Progenitor cell of endocrine pancreas (in vitro differentiated cells): ENCODE results near the gene ADK. TPM values are rescaled to one million over a fixed set of nuclear protein-coding genes. Genes with fewer than 3 reads are reported as not detected.
"Not testable (repeated sequence)": the region's sequence is repeated elsewhere in the genome, so short reads cannot be mapped to it uniquely, and the experiment has no call there.

ENCODE experiments used
- DNase-seq: peaks from one replicate; pipeline ENCODE4 v3.0.0; 2021; ENCODE audit warnings: low spot score; ENCODE audit not compliant: unreplicated experiment
- H3K27ac Mint-ChIP-seq: 2 replicates; pipeline ENCODE4 v1.8.0; 2021; ENCODE audit warnings: mild to moderate bottlenecking, moderate library complexity, mixed read lengths
- H3K27me3 Mint-ChIP-seq: 2 replicates; pipeline ENCODE4 v1.8.0; 2021; ENCODE audit warnings: mixed read lengths
- H3K36me3 Mint-ChIP-seq: 2 replicates; pipeline ENCODE4 v1.8.0; 2022; ENCODE audit warnings: mixed read lengths; ENCODE audit not compliant: insufficient read depth
- H3K4me1 Mint-ChIP-seq: 2 replicates; pipeline ENCODE4 v1.8.0; 2021; ENCODE audit warnings: low read depth, mixed read lengths
- H3K4me3 Mint-ChIP-seq: 2 replicates; pipeline ENCODE4 v1.8.0; 2021; ENCODE audit warnings: low read depth, mild to moderate bottlenecking, moderate library complexity, mixed read lengths
- H3K9me3 Mint-ChIP-seq: 2 replicates; pipeline ENCODE4 v1.8.0; 2021; ENCODE audit warnings: low read depth, mixed read lengths
- CTCF ChIP-seq: fragments of 200-600 bp; sonication (generic); IDR thresholded peaks from one replicate; pipeline ENCODE4 v1.5.0; 2021; ENCODE audit warnings: antibody characterized with exemption, mild to moderate bottlenecking; ENCODE audit not compliant: unreplicated experiment
- total RNA-seq: library from RNA; stranded (reverse); gene quantifications from 2 replicates; pipeline ENCODE4 v1.2.1, GENCODE V29; 2021

Gene ADK
- total RNA-seq, 1 donor from 2014 or later: 20.7 TPM

DNA sequence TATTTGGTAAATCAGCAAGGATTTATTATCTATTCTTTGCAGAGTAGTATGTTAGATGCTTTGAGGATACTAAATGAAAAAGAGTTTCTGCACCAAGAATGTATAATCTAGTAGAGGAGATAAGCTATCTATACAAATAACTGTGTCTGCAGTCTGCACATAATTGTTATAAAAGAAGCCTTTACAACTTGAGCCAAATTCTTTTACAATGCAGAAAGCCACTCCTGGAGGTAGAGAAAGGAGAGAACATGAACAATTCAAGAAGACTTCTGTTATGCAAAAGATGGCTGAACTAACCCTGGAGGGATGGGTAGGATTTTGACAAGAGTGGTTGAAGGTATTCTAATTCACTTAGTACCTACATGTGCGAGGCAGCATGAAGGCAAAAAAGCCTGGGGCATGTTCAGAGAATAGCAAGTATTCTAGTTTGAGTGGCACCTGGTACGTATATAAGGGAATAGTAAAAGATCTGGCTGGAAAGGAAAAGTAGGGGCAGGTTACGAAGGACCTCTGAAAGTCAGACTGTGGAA, 424.2 kb downstream of the ADK start:
- Mint-ChIP-seq H3K36me3 (peaks cover 17% of the 10 kb centered on the region), H3K4me3 (no peak overlapping the region), H3K4me1 (no peaks in the 10 kb centered on the region), H3K27me3 (no peaks in the 10 kb centered on the region), H3K9me3 (peaks cover 11% of the 10 kb centered on the region), H3K27ac (no peak overlapping the region)
- no peak for DNase-seq
- TF ChIP-seq CTCF: no peak

DNA sequence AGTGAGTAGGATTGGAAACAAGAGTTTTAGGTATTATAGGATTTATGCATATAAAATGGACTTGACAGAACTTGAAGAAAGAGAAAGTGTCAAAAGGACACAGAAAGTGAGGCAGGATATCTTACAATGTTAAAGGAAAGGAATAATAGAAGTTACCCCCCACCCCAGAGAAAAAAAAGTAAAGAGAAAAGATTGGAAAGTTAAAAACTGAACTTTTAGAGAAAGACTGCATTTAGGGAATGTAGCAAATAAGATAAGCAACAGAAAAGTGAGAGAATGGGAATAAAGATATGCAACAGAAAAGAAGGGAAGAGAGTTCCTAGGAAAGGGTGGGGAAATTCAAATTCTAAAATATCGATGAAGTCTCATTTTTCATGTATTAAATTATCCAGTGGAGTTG, 424.9 kb downstream of the ADK start:
- Mint-ChIP-seq H3K4me3 (no peak overlapping the region), H3K36me3 (peaks cover 21% of the 10 kb centered on the region), H3K4me1 (no peaks in the 10 kb centered on the region), H3K9me3 (peaks cover 14% of the 10 kb centered on the region), H3K27me3 (no peaks in the 10 kb centered on the region), H3K27ac (no peak overlapping the region)
- no peak for TF ChIP-seq CTCF
- DNase-seq: no peak

GRCh38 chr10:74576586-74576985, 425.6 kb downstream of the ADK start:
- Mint-ChIP-seq H3K4me3 (no peak overlapping the region), H3K9me3 (peaks cover 10% of the 10 kb centered on the region), H3K4me1 (no peaks in the 10 kb centered on the region), H3K36me3 (peaks cover 20% of the 10 kb centered on the region), H3K27me3 (no peaks in the 10 kb centered on the region), H3K27ac (no peak overlapping the region)
- TF ChIP-seq CTCF: no peak
- no peak for DNase-seq

DNA sequence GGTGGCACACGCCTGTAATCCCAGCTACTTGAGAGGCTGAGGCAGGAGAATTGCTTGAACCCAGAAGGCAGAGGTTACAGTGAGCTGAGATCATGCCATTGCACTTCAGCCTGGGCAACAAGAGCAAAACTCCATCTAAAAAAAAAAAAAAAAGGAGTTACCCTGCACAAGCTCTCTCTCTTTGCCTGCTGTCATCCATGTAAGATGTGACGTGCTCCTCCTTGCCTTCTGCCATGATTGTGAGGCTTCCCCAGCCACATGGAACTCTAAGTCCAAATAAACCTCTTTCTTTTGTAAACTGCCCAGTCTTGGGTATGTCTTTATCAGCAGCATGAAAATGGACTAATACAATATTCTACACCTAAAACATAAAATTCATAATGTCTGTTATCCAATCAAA, 429.4 kb downstream of the ADK start:
- H3K27ac Mint-ChIP-seq, H3K9me3 Mint-ChIP-seq, H3K36me3 Mint-ChIP-seq, H3K27me3 Mint-ChIP-seq, H3K4me3 Mint-ChIP-seq, H3K4me1 Mint-ChIP-seq, DNase-seq: not testable (repeated sequence)

GRCh38 chr10:74582566-74582965, 431.5 kb downstream of the ADK start:
- Mint-ChIP-seq H3K4me1 (peaks cover 24% of the 10 kb centered on the region), H3K27ac (no peak overlapping the region), H3K36me3 (peaks cover 6% of the 10 kb centered on the region), H3K9me3 (peaks cover 3% of the 10 kb centered on the region), H3K4me3 (no peak overlapping the region), H3K27me3 (no peaks in the 10 kb centered on the region)
- DNase-seq: no peak
- TF ChIP-seq CTCF: no peak

GRCh38 chr10:74585231-74586087, 434.4 kb downstream of the ADK start:
- Mint-ChIP-seq H3K27me3 (no peaks in the 10 kb centered on the region), H3K4me1 (peaks cover 41% of the 10 kb centered on the region), H3K4me3 (peak overlapping the region; percentile 0), H3K36me3 (peaks cover 6% of the 10 kb centered on the region), H3K27ac (peak overlapping the region; percentile 59), H3K9me3 (peaks cover 3% of the 10 kb centered on the region)
- TF ChIP-seq CTCF: no peak
- no peak for DNase-seq
